ENCODE results near the gene BCL2L1. TPM values are rescaled to one million over a fixed set of nuclear protein-coding genes. Genes with fewer than 3 reads are reported as not detected.

The BCL2L1 gene
- total and polyA plus RNA-seq, 10 of the 15 experiments (the other 5 are each of a cell fraction or from before 2014, with no cell fraction given) = 0.63 to 67.7 (median 43.6) TPM

- TF ChIP-seq ZNF384 (IDR thresholded peaks at IDR 0.05; ENCODE audit: borderline replicate concordance, low read depth, low read length) (0 out of 2 replicates have a peak, but pooled peaks have one; percentile 18), MXI1 (IDR thresholded peaks at IDR 0.05; ENCODE audit: low read depth, low read length) (peak; percentile 67), SREBF1 (IDR thresholded peaks at IDR 0.05; ENCODE audit: low read length) (no peak), FOS (IDR thresholded peaks at IDR 0.05; ENCODE audit: borderline replicate concordance, extremely low read depth, insufficient read length) (no peak), ZNF217 (IDR thresholded peaks at IDR 0.05) (no peak), IKZF1 (conservative IDR thresholded peaks at IDR 0.05) (peak; percentile 83), ZBTB11 (CRISPR knock-in tag; IDR thresholded peaks at IDR 0.05) (peak; percentile 69), BCL11A (IDR thresholded peaks at IDR 0.05; ENCODE audit: low read depth, low read length) (0 out of 2 replicates have a peak, but pooled peaks have one; percentile 15), RCOR1 (conservative IDR thresholded peaks at IDR 0.05; ENCODE audit: low read depth, low read length) (no peak), HCFC1 (IDR thresholded peaks at IDR 0.05; ENCODE audit: low read length) (peak; percentile 42), TARDBP (IDR thresholded peaks at IDR 0.05; ENCODE audit: borderline replicate concordance) (no peak), WRNIP1 (IDR thresholded peaks at IDR 0.05; ENCODE audit: borderline replicate concordance, low read depth, low read length) (no peak), ZBTB4 (CRISPR knock-in tag; IDR thresholded peaks at IDR 0.05) (0 out of 2 replicates have a peak, but pooled peaks have one; percentile 36), RUNX3 (IDR thresholded peaks at IDR 0.05; ENCODE audit: low read length) (peak; percentile 59), SPI1 (IDR thresholded peaks at IDR 0.05; ENCODE audit: borderline replicate concordance, insufficient read depth, low read depth, low read length) (peak; percentile 69; the same call in 1 of the 2 replicates), NFIC (IDR thresholded peaks at IDR 0.05; ENCODE audit: low read depth, low read length) (peak; percentile 47; the same call in 1 of the 2 replicates), TBL1XR1 (IDR thresholded peaks at IDR 0.05; ENCODE audit: low read depth, low read length) (peak; percentile 24; the same call in 1 of the 2 replicates), EED (IDR thresholded peaks at IDR 0.05; ENCODE audit: low read depth) (peak; percentile 78), SKIL (IDR thresholded peaks at IDR 0.05; ENCODE audit: low read depth, poor library complexity, severe bottlenecking) (no peak)
Observed at GRCh38 chr20:31674895-31675827, 47.5 kb downstream of the BCL2L1 start (continued).
